ENCODE measurements around the gene DTX3L.

DNA sequence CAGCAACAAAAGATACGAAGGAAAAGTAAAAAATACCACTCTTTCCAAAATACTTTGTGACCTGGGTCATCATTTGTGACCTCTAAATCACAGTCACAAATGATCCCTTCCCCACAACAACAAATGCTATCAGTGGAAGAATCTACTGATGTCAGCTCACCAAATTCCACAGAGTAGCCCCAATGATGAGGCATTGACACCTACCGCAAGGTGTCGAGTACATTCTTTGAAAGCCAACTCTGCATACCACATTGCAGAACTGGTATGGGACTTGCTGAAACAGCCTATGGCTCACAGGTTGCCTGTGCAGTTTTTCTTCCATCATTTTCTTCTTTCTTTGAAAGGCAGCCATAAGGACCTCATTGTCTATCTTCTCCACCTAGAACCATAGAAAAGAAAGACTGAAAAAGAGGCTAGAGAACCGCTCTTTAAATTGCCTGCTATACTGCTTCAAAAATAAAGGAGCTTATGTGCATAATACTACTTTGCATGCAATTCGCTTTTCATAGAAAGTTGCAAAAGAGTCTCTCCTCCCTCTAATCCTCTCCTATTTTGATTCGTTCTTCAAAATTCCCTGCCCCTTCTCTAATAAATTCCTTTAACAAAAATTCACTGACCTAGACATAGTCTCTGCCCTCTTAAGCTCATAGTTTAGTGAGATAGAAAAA lies 28.0 kb upstream of the DTX3L start:
- TF ChIP-seq, protein P1, sequence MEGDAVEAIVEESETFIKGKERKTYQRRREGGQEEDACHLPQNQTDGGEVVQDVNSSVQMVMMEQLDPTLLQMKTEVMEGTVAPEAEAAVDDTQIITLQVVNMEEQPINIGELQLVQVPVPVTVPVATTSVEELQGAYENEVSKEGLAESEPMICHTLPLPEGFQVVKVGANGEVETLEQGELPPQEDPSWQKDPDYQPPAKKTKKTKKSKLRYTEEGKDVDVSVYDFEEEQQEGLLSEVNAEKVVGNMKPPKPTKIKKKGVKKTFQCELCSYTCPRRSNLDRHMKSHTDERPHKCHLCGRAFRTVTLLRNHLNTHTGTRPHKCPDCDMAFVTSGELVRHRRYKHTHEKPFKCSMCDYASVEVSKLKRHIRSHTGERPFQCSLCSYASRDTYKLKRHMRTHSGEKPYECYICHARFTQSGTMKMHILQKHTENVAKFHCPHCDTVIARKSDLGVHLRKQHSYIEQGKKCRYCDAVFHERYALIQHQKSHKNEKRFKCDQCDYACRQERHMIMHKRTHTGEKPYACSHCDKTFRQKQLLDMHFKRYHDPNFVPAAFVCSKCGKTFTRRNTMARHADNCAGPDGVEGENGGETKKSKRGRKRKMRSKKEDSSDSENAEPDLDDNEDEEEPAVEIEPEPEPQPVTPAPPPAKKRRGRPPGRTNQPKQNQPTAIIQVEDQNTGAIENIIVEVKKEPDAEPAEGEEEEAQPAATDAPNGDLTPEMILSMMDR (IDR thresholded peaks at IDR 0.05; ENCODE audit: insufficient read depth, low read depth, low read length), result no peak
- TF ChIP-seq EZH2 (IDR thresholded peaks at IDR 0.05; ENCODE audit: insufficient read depth, low read length), result no peak

Data from astrocyte (in vitro differentiated cells and primary cell).